HG03432 (cell line): ENCODE measurements around the gene HOTAIR.

ENCODE experiments used
- ATAC-seq: cut with Tn5 transposase; IDR thresholded peaks from one replicate; pipeline ENCODE4 v1.9.1; 2021; ENCODE audit warnings: mild to moderate bottlenecking, moderate library complexity; ENCODE audit not compliant: unreplicated experiment

Gene HOTAIR

GRCh38 chr12:53950437-53950773 is 24.3 kb downstream of the HOTAIR start:
- no peak for ATAC-seq

- no peak for ATAC-seq
These were observed 24.9 kb downstream of the HOTAIR start for GRCh38 chr12:53949631-53950436.

- ATAC-seq = no peak
These were observed 25.8 kb downstream of the HOTAIR start for GRCh38 chr12:53948650-53949593.

- no peak for ATAC-seq
These were observed 27.0 kb downstream of the HOTAIR start for GRCh38 chr12:53947743-53948142.

- no peak for ATAC-seq
These were observed 29.6 kb downstream of the HOTAIR start for GRCh38 chr12:53944907-53945847.

GRCh38 chr12:53944209-53944608 is 30.5 kb downstream of the HOTAIR start:
- no peak for ATAC-seq

- no peak for ATAC-seq
These were observed 32.2 kb downstream of the HOTAIR start for GRCh38 chr12:53942467-53942997.

GRCh38 chr12:53941750-53942149 is 33.0 kb downstream of the HOTAIR start:
- ATAC-seq = no peak

GRCh38 chr12:53941187-53941586 is 33.6 kb downstream of the HOTAIR start:
- no peak for ATAC-seq

GRCh38 chr12:53940443-53941014 is 34.2 kb downstream of the HOTAIR start:
- no peak for ATAC-seq

GRCh38 chr12:53939141-53940108 is 35.3 kb downstream of the HOTAIR start:
- ATAC-seq = no peak

GRCh38 chr12:53938326-53939140 is 36.2 kb downstream of the HOTAIR start, which contains the start of gene HOXC13:
Gene HOXC13 (plus strand): TSS chr12:53938831. CDS start chr12:53938907, 76 bp downstream.
- ATAC-seq = no peak

GRCh38 chr12:53937596-53938325 is 37.0 kb downstream of the HOTAIR start:
- ATAC-seq = no peak

- no peak for ATAC-seq
These were observed 37.7 kb downstream of the HOTAIR start for GRCh38 chr12:53937099-53937498.

- ATAC-seq = no peak
These were observed 39.1 kb downstream of the HOTAIR start for GRCh38 chr12:53935383-53936341.

- ATAC-seq = no peak
These were observed 41.8 kb downstream of the HOTAIR start for GRCh38 chr12:53932915-53933314.
